DMS153 (cell line): ENCODE results near the gene VAV2.

ENCODE experiments used
- DNase-seq: peaks from one replicate; lab custom pipeline; 2025; lab: John Stamatoyannopoulos, UW

VAV2 gene

GRCh38 chr9:133780962-133781827, 210.9 kb downstream of the VAV2 start:
- no peak for DNase-seq

DNA sequence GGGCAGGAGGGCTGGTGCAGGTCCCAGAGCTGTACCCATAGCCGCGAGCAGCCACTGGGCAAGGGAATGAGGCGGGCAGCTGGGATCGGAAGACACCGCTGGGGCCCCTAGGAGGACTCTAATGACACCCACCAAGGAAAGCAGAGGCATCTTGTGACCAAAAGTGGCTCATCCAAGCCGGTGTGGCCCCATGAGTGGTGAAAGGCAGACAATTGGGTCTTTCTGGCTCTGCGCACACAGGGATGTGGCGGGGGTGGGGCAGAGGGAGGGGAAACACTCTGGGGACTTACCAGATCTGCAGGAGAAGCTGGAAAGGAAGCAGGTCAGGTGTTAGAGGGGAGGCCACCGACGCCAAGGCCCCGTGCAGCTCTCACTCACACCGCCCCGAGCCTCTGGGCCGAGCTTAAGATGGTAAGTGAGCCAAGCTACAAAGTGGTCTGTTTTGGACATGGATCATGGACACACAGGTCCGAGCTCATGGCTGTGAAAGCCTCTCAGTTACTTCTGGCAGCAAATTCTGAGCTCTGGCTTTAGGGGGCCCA, 211.6 kb downstream of the VAV2 start:
- DNase-seq, result no peak

GRCh38 chr9:133779516-133780403, 212.4 kb downstream of the VAV2 start:
- DNase-seq, result no peak

GRCh38 chr9:133779081-133779480, 213.0 kb downstream of the VAV2 start:
- no peak for DNase-seq

DNA sequence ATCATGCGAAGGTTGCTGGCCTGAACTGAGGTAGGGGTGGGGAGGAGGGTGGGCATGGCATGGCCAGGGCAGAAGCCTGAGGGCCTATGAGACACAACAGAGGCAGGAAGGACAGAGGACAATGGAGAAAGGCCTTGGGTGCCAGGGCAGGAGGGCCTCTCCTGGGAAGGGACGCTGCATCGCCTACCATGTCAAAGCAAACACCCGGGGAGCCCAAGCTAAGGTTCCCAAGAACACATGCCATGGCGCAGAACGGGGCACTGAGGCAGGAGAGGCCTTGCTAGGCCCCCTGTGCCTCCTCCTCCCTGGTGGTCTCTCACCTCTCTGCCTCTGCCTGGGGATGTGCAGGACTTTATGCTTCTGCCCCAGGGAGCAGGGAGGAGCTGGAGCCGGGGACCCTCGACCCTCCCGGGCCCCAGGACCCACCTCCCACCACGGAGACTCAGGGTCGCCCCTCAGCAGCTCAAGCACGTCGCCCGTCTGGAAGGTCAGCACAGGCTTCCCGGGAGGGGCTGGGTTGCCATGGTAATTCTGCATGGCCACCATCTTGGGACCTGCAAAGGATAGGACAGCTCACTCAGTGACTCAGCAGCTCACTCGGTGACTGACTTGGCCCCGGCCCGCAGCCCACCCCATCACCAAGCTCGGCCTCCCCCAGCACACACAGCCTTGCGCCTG, 213.6 kb downstream of the VAV2 start:
- no peak for DNase-seq

DNA sequence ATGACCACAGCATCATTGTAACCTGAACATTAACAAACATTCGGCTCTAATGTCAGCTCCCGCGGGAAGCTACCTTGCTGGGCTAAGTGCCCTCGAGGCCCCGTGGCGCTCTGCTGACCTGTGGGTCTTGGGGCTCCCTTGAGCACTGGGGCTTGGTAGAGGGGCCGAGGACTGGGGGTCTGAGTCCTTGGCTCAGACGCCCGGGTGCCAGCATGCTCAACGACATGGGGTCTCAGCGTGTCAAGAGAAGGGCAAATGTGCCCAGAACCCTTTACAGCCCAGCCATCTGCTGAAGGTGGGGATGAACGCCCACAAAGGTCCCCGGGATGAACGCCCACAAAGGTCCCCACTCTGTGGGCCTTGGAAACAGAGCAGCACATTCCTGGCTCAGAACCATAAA, 214.3 kb downstream of the VAV2 start:
- no peak for DNase-seq

- no peak for DNase-seq
These were observed 214.9 kb downstream of the VAV2 start for GRCh38 chr9:133777068-133777791.

GRCh38 chr9:133775951-133776905, 215.9 kb downstream of the VAV2 start:
- no peak for DNase-seq

- no peak for DNase-seq
These were observed 216.8 kb downstream of the VAV2 start for GRCh38 chr9:133775291-133775690.

GRCh38 chr9:133774799-133775198, 217.3 kb downstream of the VAV2 start:
- no peak for DNase-seq

GRCh38 chr9:133773889-133774655, 218.1 kb downstream of the VAV2 start:
- DNase-seq, result no peak

- DNase-seq, result no peak
These were observed 219.5 kb downstream of the VAV2 start for GRCh38 chr9:133772581-133772980.

DNA sequence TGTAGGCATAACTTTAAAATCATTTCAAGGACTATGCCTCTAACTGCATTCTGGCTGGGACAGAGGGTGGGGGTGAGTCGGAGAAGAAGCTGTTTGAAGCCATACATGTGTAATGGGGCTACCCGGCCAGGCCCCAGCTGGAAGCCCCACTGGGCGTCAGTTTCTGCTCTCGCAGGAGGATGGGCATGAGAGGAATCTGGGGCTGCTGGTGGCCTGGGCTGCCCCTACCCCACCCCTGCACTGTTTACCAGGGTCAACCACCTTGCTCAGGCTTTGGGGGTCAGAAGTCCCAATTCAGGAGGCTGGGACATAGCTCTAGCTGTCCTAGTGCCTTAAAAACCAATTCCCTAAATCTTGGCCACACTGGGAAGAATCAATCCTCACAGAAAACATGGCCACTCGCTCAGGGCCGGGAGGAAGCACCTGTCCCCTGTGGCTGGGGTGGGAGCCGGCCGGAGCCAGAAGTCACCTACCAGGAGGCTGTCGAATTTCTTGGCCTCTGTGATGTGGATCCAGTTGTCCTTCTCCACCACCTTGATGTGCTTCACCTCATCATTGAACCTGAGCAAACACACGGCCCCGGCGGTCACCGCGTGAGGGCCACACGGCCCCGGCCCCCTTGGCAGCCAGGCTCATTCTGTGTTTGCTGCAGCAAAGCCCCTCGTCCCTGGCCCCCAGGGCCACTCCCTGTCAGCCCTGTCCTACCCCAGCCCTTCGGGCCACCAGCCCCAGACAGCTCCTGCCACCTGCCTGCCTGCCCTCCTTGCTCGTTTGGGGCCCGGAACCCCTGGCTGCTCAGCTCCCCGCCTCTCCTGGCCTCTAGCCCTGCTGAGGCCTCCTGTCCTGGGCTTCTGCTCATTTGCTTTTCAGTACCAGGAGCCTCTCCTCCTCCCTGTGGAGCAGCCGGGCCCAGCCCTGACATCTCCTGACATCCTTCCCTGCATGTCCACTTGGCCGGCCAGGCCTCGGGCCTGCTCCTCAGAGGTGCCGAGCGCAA, 220.3 kb downstream of the VAV2 start:
- DNase-seq, result no peak

GRCh38 chr9:133770076-133770777, 221.9 kb downstream of the VAV2 start:
- DNase-seq, result no peak

- DNase-seq, result no peak
These were observed 222.5 kb downstream of the VAV2 start for GRCh38 chr9:133769511-133770075.

GRCh38 chr9:133768859-133769510, 223.1 kb downstream of the VAV2 start:
- DNase-seq, result no peak

DNA sequence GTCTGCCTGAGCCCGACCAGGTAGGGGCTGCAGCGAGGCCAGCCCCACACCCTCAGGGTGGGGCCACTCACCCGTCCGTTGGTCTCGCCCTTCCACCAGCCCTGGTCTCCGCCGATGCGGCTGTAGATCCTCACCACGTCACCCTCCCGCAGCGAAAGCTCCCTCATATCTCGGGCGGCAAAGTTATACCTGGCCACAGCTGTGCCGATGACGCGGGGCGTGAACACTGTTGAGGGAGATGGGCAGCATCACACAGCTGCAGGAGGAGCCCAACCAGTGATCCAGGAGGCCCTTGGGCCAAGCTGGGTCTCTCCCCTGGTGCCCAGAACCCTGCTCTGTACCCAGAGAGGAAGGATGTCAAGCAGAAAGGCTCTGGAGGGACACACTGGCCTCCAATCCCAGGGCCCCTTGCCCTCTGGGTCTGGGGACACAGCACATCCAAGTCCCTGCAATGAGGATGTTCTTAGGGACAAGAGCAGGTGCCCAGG, 223.7 kb downstream of the VAV2 start:
- DNase-seq, result no peak
